ENCODE results near the gene TRIL. TPM values are rescaled to one million over a fixed set of nuclear protein-coding genes. Genes with fewer than 3 reads are reported as not detected.

Gene TRIL
- total and polyA plus RNA-seq, 2 experiments from 2014 or later: 0.95 to 4.5 TPM

- ATAC-seq (no peak), DNase-seq (ENCODE audit: low spot score) (no peak)
- H3K4me2 ChIP-seq: no peak overlapping the region
- no peaks in the 10 kb centered on the region for H3K79me2 ChIP-seq (replicated peaks; ENCODE audit: insufficient read depth)
- no peaks in the 10 kb centered on the region for H3K27me3 Mint-ChIP-seq (ENCODE audit: insufficient read depth, low read depth, poor library complexity)
- no peaks in the 10 kb centered on the region for H3K9me2 ChIP-seq (ENCODE audit: insufficient read depth)
- no peaks in the 10 kb centered on the region for H3K36me3 Mint-ChIP-seq (ENCODE audit: low read depth)
- peaks cover 20% of the 10 kb centered on the region for H3K4me1 Mint-ChIP-seq
- no peak overlapping the region for H3K4me3 ChIP-seq
- H4K20me1 ChIP-seq (replicated peaks; ENCODE audit: insufficient read depth): no peaks in the 10 kb centered on the region
- H3K27ac ChIP-seq (ENCODE audit: low read depth): no peak overlapping the region; the same call in 1 of the 2 replicates
- no peaks in the 10 kb centered on the region for H3K9me3 Mint-ChIP-seq
- no peak overlapping the region for H3K27ac Mint-ChIP-seq
- H3K4me3 Mint-ChIP-seq: no peak overlapping the region
- H3F3A ChIP-seq (replicated peaks; ENCODE audit: low read depth): no peaks in the 10 kb centered on the region
- H3K36me3 ChIP-seq (ENCODE audit: insufficient read depth): no peaks in the 10 kb centered on the region
- H3K4me1 ChIP-seq (ENCODE audit: insufficient read depth): peaks cover 13% of the 10 kb centered on the region
- no peak overlapping the region for H2AFZ ChIP-seq
- no peaks in the 10 kb centered on the region for H3K27me3 ChIP-seq (ENCODE audit: insufficient read depth)
- TF ChIP-seq CREB1 (CRISPR knock-in tag; IDR thresholded peaks at IDR 0.05; ENCODE audit: low read depth): no peak
- TF ChIP-seq EZH2 (IDR thresholded peaks at IDR 0.05; ENCODE audit: low read depth, unreplicated experiment): no peak
- no peak for TF ChIP-seq NANOG (IDR thresholded peaks at IDR 0.05; ENCODE audit: borderline replicate concordance)
- no peak for TF ChIP-seq ZNF462 (CRISPR knock-in tag; IDR thresholded peaks at IDR 0.05)
- no peak for TF ChIP-seq POLR2AphosphoS5 (IDR thresholded peaks at IDR 0.05; ENCODE audit: low read depth)
- TF ChIP-seq JUNB (IDR thresholded peaks at IDR 0.05; ENCODE audit: unreplicated experiment): no peak
- TF ChIP-seq EZH2phosphoT487 (IDR thresholded peaks at IDR 0.05; ENCODE audit: unreplicated experiment): no peak
- TF ChIP-seq ETS1 (IDR thresholded peaks at IDR 0.05): no peak
- no peak for TF ChIP-seq ZNF331 (CRISPR knock-in tag; IDR thresholded peaks at IDR 0.05; ENCODE audit: low read depth)
- no peak for TF ChIP-seq STAT1 (IDR thresholded peaks at IDR 0.05; ENCODE audit: unreplicated experiment)
- no peak for TF ChIP-seq CTCF (conservative IDR thresholded peaks at IDR 0.05; ENCODE audit: low read depth in 2 of 2)
- TF ChIP-seq REST (IDR thresholded peaks at IDR 0.05; ENCODE audit: unreplicated experiment): no peak
- TF ChIP-seq ZNF114 (CRISPR knock-in tag; IDR thresholded peaks at IDR 0.05): no peak
Observed at GRCh38 chr7:28993371-28993770, 35.2 kb upstream of the TRIL start.

All from GM23338 (cell line).